Measurements from ENCODE around the gene TMEM161A.
"Not testable (repeated sequence)": the region's sequence is repeated elsewhere in the genome, so short reads cannot be mapped to it uniquely, and the experiment has no call there.

Gene TMEM161A

DNA sequence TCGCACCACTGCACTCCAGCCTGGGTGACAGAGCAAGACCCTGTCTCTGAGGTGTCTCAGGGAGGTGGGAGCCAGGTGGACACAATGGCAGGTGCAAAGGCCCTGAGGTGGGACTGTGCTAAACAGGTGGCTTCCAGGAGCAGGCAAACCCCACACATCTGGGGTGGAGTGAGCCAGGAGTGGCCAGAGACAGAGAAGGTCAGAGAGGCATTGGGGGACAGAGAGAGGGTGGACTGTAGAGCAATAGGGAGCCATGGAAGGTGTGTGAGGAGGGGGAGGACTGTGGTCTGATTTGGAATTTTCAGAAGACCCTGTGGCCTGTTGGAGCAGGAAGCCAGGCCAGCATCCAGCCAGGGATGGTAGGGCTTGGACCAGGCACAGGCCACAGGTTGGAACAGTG is 27.1 kb upstream of the TMEM161A start:
- H3K9me3 Mint-ChIP-seq, result no peaks in the 10 kb centered on the region
- H3K27me3 Mint-ChIP-seq, result no peaks in the 10 kb centered on the region
- H3K4me3 Mint-ChIP-seq, result no peak overlapping the region
- no peaks in the 10 kb centered on the region for H3K36me3 Mint-ChIP-seq
- no peak overlapping the region for H3K27ac Mint-ChIP-seq
- H3K4me1 Mint-ChIP-seq, result peaks cover 18% of the 10 kb centered on the region

DNA sequence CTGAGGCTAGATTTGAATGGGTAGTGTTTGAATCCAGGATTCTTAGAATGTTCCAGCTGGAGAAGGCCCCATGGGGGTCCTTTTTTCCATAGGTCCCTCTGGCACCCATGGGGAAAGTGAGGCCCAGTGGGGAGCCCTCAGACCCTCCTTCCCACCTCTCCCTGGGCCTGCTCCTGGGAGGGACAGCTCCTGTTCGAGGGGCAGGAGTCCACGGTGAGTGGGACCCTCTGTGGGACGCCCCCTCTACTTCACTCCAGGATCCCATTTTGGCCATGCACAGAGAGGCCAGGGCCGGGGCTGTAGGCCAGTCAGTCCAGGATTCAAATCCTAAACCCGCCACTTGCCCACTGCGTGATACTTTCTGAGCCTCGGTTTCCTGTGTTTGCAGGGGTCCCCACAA is 24.2 kb upstream of the TMEM161A start:
- no peak overlapping the region for H3K4me3 Mint-ChIP-seq
- H3K27ac Mint-ChIP-seq, result no peak overlapping the region
- H3K27me3 Mint-ChIP-seq, result no peaks in the 10 kb centered on the region
- H3K36me3 Mint-ChIP-seq, result no peaks in the 10 kb centered on the region
- no peaks in the 10 kb centered on the region for H3K9me3 Mint-ChIP-seq
- peaks cover 4% of the 10 kb centered on the region for H3K4me1 Mint-ChIP-seq

DNA sequence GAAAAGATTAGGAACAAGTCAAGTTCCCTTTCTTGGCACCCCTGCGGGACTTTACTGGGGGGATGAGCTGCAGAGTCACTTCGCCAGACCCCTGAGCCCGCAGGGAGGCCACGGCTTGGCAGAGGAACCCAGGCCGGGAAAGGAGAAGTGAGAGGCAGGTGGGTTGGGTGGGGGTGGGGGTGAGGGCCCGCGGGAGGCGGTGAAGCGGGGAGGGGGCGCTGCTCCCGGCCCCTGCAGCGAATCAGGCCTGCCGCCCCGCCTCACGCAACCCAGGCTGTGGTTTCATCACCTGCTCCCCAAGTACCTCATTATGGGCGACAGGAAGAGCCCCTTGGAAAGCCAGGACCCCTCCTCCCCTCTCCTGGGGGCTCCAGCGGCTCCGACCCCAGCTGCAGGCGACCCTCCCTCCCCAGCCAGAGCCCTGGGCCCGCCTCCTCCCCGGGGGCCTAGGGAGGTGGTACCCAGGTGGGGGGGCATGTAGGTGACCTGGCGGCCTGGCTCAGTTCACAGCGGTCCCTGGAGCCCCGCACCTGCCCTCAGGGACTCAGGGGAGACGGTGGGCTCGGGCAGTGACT is 22.3 kb upstream of the TMEM161A start:
- H3K9me3 Mint-ChIP-seq, result no peaks in the 10 kb centered on the region

DNA sequence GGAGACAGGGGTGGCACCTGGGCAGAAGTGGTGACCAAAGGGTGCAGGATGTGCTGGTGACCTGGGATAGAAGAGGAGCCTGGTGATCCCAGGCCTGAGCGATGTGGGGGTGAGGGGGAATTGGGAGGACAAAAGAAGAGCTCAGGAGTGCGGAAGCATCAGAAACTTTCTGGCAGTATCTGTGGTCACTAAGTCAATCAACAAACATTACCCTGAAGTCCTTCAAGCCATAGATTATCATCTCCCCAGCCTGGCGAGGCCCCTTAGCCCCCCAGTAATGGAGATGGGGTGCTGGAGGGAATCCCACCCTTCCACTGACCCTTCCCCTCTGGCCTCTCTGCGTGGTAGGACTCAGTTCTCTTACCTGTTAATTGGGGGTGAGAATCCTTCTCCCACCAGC is 21.3 kb upstream of the TMEM161A start:
- peaks cover 5% of the 10 kb centered on the region for H3K36me3 Mint-ChIP-seq
- H3K27ac Mint-ChIP-seq, result no peak overlapping the region
- no peaks in the 10 kb centered on the region for H3K27me3 Mint-ChIP-seq
- no peak overlapping the region for H3K4me3 Mint-ChIP-seq
- H3K4me1 Mint-ChIP-seq, result peaks cover 4% of the 10 kb centered on the region
- H3K9me3 Mint-ChIP-seq, result no peaks in the 10 kb centered on the region

More for the DNA sequence above, 22.3 kb upstream of the TMEM161A start:
- Mint-ChIP-seq H3K27ac (no peak overlapping the region), H3K36me3 (peaks cover 5% of the 10 kb centered on the region), H3K27me3 (no peaks in the 10 kb centered on the region), H3K4me3 (no peak overlapping the region), H3K4me1 (peaks cover 4% of the 10 kb centered on the region)

DNA sequence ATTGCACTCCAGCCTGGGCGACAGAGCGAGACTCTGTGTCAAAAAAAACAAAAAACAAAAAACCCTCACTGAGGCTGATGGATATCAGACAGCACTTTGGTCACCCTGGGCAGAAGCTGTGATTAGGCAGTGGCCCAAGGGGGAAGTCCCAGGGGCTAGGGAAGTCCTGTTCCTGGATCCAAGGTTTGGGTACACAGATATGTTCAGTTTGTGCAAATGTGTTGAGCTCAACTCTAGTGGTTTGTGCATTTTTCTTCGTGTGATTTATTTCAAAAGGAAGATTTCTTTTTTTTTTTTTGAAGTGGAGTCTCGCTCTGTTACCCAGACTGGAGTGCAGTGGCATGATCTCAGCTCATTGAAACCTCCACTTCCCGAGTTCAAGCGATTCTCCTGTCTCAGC is 19.5 kb upstream of the TMEM161A start:
- Mint-ChIP-seq H3K9me3 (no peaks in the 10 kb centered on the region), H3K36me3 (peaks cover 5% of the 10 kb centered on the region), H3K27me3 (no peaks in the 10 kb centered on the region), H3K4me3 (no peak overlapping the region), H3K4me1 (peaks cover 4% of the 10 kb centered on the region), H3K27ac (no peak overlapping the region)

DNA sequence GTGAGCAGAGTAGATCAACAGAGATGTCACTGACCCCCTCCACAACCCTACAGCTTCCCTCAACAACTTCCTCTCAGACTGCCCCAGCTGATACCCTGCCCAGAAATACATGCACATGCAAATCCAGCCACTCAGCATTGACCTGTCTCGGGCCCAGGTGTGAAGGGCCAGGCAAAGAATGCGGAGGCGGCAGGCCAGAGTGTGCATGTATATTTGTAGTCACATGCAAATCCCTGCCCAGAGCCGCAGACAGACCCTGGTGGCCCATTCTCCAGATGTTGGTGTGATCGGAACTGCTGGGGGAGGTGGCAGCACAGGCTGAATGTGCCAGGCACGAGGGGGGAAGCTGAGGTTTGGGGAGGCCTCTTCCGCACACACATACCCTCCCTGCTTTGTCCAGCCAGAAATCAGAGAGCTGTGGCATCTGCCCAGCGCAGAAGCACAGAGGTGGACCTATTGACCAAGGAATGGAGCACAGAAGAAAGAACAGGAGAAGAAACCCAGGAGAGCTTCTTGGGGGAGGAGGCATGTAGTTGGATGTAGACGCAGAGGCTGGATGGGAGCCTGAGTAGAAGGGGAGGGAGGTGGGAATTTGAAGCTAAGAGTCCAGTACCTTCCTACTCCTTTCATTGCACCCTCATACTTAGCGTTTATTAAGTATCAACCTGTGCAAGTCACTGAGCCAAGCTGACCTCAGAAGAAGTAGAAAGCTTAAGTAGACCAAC is 17.4 kb upstream of the TMEM161A start:
- Mint-ChIP-seq H3K27ac (no peak overlapping the region), H3K4me3 (no peak overlapping the region), H3K36me3 (peaks cover 5% of the 10 kb centered on the region), H3K4me1 (no peaks in the 10 kb centered on the region), H3K9me3 (no peaks in the 10 kb centered on the region), H3K27me3 (no peaks in the 10 kb centered on the region)

DNA sequence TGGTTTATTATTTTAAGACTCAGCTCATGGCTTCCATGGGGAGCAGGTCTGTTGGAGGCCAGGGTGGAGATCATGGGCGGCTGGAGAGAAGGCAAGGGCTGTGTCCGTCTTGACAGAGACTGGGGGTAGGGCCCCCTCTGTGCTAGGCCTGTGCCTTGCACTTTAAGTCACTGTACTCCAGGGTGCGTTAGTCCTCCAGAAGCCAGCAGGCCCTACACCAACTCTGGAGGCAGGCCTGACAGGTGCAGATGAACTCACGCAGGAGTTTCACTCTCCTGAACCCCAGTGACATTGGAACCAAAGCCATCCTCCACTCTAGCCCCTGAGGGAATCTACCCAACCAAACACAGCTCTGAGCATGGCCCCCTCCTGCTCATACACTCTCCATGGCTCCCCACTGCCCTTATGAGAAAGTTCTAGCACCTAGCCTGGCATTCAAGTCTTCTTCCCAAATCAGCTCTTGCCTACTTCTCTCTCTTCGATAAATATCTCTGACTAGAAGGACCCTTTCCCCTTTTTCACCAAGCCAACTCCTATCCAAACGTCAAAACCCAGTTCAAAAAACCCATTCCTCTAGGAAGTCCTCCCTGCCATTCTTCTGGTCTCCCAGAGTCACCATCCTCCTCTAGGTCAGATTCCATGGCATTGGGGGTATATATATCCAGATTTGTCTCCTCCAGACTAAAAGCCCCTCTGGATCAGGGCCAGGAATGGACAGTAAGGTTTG is 16.7 kb upstream of the TMEM161A start:
- no peaks in the 10 kb centered on the region for H3K4me1 Mint-ChIP-seq
- H3K27ac Mint-ChIP-seq, result no peak overlapping the region
- H3K27me3 Mint-ChIP-seq, result no peaks in the 10 kb centered on the region
- H3K36me3 Mint-ChIP-seq, result peaks cover 5% of the 10 kb centered on the region
- H3K9me3 Mint-ChIP-seq, result no peaks in the 10 kb centered on the region
- H3K4me3 Mint-ChIP-seq, result no peak overlapping the region

DNA sequence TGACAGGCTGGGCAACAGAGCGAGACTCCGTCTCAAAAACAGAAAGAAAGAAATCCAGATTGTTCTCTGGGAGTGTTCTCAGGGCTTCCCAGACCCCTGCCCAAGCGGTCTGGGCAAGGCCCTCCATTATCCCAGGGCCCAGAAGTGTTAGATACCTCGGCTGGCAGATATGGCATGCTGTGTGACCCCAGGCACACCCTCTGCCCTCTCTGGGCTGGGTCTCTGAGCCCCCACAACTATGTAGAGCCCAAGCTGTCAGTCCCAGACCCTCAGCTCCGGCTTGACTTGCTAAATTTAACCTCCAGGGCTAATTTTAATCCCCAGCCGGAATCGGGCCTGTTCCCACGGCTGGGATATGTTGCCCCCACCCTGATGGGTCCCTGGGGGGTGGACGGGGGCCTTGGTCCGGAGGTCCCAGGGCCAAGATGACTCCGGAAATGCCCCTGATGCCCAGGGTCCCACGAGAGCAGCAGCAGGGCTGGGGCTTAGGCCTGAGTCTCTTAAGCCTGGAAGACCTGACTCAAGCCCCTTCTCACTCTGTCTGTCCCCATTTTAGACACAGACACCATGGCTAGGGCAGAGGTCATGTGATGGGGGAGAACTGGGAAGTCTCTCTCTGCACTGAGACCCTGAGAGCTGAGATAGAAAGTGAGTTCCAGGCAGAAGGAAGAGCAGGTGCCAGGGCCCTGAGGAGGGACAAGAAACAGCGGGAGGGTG is 14.5 kb upstream of the TMEM161A start:
- Mint-ChIP-seq H3K4me1 (no peaks in the 10 kb centered on the region), H3K36me3 (peaks cover 5% of the 10 kb centered on the region), H3K9me3 (no peaks in the 10 kb centered on the region), H3K27me3 (no peaks in the 10 kb centered on the region), H3K4me3 (no peak overlapping the region), H3K27ac (no peak overlapping the region)

DNA sequence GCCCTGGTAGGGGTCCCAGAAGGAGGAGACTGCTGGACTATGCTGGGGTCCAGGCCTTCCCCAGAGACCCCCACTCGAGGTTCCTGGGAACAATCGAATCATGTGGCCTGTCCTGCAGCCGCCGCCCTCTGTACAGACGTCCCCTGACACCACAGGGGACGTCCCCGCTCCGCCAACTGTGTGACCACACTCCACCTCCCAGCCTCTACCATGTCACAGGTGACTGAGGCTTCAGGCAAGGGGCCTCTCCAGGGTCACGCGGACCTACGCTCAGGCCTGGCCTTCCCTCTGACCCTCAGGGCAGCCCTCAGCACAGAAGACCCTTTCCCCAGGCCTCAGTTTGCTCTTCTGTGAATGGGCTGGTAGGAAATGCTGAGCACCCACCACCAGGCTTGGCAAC is 13.1 kb upstream of the TMEM161A start:
- Mint-ChIP-seq H3K4me1 (no peaks in the 10 kb centered on the region), H3K27ac (no peak overlapping the region), H3K4me3 (no peak overlapping the region), H3K9me3 (no peaks in the 10 kb centered on the region), H3K36me3 (peaks cover 7% of the 10 kb centered on the region), H3K27me3 (no peaks in the 10 kb centered on the region)

DNA sequence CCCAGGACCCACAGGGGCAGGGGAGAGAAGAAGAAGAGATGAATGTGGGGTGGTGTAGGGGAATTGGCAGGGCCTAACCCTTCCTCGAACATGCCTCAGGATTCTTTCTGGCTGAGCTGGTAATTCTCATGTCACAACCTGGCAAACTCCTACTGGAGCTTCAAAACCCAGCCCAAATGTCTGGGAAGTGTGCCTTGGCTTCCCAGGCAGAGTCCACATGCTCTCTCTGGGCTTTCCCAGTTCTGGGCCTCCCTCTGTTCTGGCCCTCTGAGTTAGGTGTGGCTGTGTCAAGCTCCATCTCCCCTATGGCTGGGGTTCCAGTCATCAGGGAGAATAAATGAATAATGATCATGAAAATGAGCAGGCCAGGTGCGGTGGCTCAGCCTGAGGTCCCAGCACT is 11.2 kb upstream of the TMEM161A start:
- Mint-ChIP-seq H3K27me3 (no peaks in the 10 kb centered on the region), H3K4me1 (no peaks in the 10 kb centered on the region), H3K36me3 (peaks cover 1% of the 10 kb centered on the region), H3K9me3 (no peaks in the 10 kb centered on the region), H3K4me3 (no peak overlapping the region), H3K27ac (no peak overlapping the region)

DNA sequence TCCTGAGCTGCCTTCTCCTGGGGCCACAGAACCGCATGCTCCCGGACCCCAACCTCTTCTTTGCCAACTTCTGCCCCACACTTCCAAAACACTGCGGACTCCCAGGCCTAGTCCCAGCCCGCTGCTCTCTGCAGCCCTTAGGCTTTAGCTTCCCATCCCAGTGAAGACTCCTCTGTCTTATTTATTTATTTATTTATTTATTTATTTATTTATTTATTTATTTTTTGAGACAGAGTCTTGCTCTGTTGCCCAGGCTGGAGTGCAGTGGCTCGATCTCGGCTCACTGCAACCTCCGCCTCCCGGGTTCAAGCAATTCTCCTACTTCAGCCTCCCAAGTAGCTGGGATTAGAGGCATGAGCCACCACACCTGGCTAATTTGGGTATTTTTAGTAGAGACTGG is 10.2 kb upstream of the TMEM161A start:
- H3K27ac Mint-ChIP-seq, H3K27me3 Mint-ChIP-seq, H3K9me3 Mint-ChIP-seq, H3K4me1 Mint-ChIP-seq, H3K4me3 Mint-ChIP-seq, H3K36me3 Mint-ChIP-seq: not testable (repeated sequence)

DNA sequence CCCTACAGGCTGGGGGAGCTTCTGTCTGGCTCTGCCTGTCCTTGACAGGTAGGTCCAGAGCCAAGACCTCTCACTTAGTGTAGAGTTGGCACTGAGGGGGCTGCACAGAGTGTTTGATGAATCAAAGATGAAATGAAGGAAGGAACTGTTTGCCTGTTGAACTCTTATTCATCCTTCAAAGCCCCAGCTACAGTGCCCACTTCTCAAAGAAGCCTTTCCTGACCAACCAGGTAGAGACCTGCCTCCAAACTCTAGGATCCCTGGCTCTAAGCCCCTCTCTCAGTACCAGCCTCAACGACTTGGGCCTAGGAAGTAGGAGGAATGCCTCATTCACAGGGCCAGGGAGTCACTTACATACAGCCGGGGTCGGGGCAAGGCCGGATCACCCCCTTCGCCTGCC is 9.1 kb upstream of the TMEM161A start:
- H3K4me1 Mint-ChIP-seq, result no peaks in the 10 kb centered on the region
- H3K4me3 Mint-ChIP-seq, result no peak overlapping the region
- H3K36me3 Mint-ChIP-seq, result peaks cover 1% of the 10 kb centered on the region
- H3K27ac Mint-ChIP-seq, result no peak overlapping the region
- no peaks in the 10 kb centered on the region for H3K9me3 Mint-ChIP-seq
- no peaks in the 10 kb centered on the region for H3K27me3 Mint-ChIP-seq

DNA sequence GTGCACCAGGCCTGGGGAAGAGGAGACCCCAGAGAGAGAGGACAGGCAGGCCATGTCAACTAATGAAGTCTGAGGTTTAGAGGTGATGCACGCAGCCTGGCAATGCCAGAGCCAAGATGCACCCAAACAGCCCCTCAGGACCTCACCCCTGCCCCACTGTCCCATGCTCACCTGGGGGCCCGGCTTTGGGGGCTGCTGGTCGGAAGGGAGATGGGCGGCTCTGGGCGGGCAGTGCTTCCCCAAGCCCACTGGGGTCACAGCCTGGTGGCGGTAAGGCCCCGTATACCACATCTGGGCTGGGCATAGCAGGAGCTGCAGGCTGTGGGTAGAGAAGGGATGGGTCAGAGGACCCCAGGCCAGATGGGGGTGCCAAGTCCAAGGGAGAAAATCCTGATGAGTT is 8.6 kb upstream of the TMEM161A start:
- Mint-ChIP-seq H3K27ac (no peak overlapping the region), H3K36me3 (peaks cover 1% of the 10 kb centered on the region), H3K4me1 (no peaks in the 10 kb centered on the region), H3K4me3 (no peak overlapping the region), H3K9me3 (no peaks in the 10 kb centered on the region), H3K27me3 (no peaks in the 10 kb centered on the region)

DNA sequence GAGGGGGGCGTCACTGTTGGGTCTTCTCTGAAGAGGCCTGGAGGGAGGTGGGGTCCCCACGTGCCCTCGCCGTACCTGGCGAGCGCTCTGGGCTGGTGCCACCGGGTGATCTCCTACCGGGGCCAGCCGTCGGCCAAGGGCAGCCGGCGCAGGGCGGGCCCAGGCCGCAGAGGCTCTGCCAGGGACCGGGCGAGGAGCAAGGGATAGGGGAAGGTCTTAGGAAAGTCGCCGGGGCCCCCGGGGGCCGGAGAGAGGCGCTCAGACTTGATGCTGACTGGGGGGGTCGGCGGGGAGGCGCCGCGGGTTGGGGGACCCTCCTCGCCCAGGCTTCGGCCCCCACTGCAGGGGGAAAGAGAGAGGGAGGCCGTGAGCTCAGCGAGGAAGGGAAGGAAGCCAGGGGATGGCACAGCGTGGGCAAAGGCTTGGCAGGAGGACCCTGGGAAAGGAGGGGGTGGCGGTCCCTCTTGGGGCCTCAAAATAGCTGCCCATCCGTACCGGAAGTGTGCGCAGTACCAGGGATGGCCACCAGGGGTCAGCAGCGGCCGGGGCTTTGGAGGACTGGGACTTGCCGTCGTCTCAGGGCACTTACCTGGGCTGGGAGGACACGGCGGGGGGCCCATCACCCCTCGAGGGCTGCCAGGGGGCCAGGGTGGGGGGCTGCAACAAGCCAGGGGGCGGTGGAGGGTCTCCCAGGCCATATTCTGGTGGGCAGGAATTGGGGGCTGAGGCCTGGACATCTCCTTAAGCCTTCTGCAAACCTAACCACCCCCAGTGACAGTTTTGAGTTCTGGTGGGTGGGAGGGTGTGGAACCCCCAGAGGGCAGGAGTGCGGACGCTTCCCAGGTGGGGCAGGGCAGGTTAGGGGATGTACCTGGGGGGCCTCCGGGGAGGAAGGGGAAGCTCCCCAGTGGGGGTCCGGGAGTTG is 7.7 kb upstream of the TMEM161A start:
- Mint-ChIP-seq H3K36me3 (peaks cover 1% of the 10 kb centered on the region), H3K4me1 (no peaks in the 10 kb centered on the region), H3K4me3 (no peak overlapping the region), H3K27ac (no peak overlapping the region), H3K27me3 (no peaks in the 10 kb centered on the region), H3K9me3 (no peaks in the 10 kb centered on the region)

DNA sequence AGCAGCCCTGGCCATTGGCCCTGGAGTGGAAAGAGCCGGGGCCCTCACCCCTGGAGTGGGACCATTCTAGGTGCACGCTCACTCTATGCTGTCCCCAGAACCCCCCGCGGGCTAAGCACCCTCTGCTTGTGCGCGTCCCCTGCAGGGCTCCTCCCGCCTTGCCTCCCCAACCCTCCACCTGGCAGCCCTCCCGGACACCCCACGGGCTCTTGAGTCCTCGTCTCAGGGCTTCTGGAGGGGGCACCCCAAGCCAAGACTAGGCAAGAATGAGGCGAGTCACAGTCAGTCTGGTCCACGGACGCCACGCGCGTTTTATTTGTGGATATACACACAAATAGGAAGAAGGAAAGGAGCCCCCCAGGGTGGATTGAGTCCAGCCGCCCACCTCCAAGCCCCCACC is 7.0 kb upstream of the TMEM161A start:
- peaks cover 1% of the 10 kb centered on the region for H3K36me3 Mint-ChIP-seq
- H3K9me3 Mint-ChIP-seq, result no peaks in the 10 kb centered on the region
- no peak overlapping the region for H3K4me3 Mint-ChIP-seq
- no peaks in the 10 kb centered on the region for H3K27me3 Mint-ChIP-seq
- H3K4me1 Mint-ChIP-seq, result no peaks in the 10 kb centered on the region
- no peak overlapping the region for H3K27ac Mint-ChIP-seq
